Prostate gland (tissue), 2 donors: Measurements from ENCODE around the gene NUCKS1. TPM values are rescaled to one million over a fixed set of nuclear protein-coding genes. Genes with fewer than 3 reads are reported as not detected.

Experiments
- DNase-seq: peaks from one replicate; pipeline ENCODE4 v3.0.0-alpha.2; 2019; ENCODE audit warnings: low spot score
- H3K27ac ChIP-seq, 2 donors: fragments of 200-600 bp; sonication (generic); 2 replicates each; pipeline ENCODE4 v1.5.1; 2017 to 2019
- H3K27me3 ChIP-seq: fragments of 200-600 bp; sonication (generic); replicated peaks from 2 replicates; pipeline ENCODE4 v1.5.1; 2019; ENCODE audit not compliant: insufficient read depth
- H3K36me3 ChIP-seq, 2 donors: fragments of 200-600 bp; sonication (generic); 1 replicate in 1 of 2; 2 replicates in 1 of 2; pipeline versions ENCODE4 v1.5.1 to v1.8.1; 2017 to 2019
- H3K4me1 ChIP-seq: fragments of 200-600 bp; sonication (generic); replicated peaks from 2 replicates; pipeline ENCODE4 v1.5.1; 2019
- H3K4me3 ChIP-seq, 2 donors: fragments of 200-600 bp; sonication (generic); 2 replicates each; pipeline ENCODE4 v1.5.1; 2017 to 2019
- H3K9me3 ChIP-seq: fragments of 200-600 bp; sonication (generic); 2 replicates; pipeline ENCODE4 v1.5.1; 2017
- POLR2A ChIP-seq: fragments of 450-650 bp; IDR thresholded peaks from one replicate; pipeline ENCODE4 v1.6.1; 2016; ENCODE audit warnings: antibody characterized with exemption, mild to moderate bottlenecking
- POLR2AphosphoS5 ChIP-seq: sonication (generic); formaldehyde crosslinking; IDR thresholded peaks from one replicate; pipeline ENCODE4 v1.6.1; 2017; ENCODE audit warnings: antibody characterized with exemption
- WGBS: methylation state at CpG from one replicate; pipeline ENCODE4 v1.1.5; 2018; 5-methylcytosine and 5-hydroxymethylcytosine counted together
- intact Hi-C: fragments of 100-400 bp; cut with DNase I; formaldehyde crosslinking; loops from one replicate; pipeline ENCODE4 v1.14.2; 2022
- total RNA-seq, 2 donors: library from RNA; depleted of rRNA; stranded (reverse); fragments of >200 nt; gene quantifications; one replicate each; pipeline ENCODE4 v1.1.0, GENCODE V29; 2016
- TF ChIP-seq, protein P1 (sequence below), 4 experiments: fragments of 200-600 bp in 2 of 4; fragments of 450-650 bp in 2 of 4; sonication (generic) in 2 of 4; IDR thresholded peaks; 1 replicate in 3 of 4; 2 replicates in 1 of 4; pipeline ENCODE4 v1.5.1; 2016 to 2019; ENCODE audit warnings: antibody characterized with exemption in 4 of 4, mild to moderate bottlenecking in 2 of 4, moderate library complexity in 2 of 4

The NUCKS1 gene
- total RNA-seq, 2 donors from 2014 or later: 102 to 111 TPM

GRCh38 chr1:205780335-205780734 is 30.4 kb upstream of the NUCKS1 start:
- Histone ChIP-seq H3K4me3 (no peak overlapping the region), H3K27ac (no peak overlapping the region), H3K9me3 (no peaks in the 10 kb centered on the region), H3K4me1 (no peaks in the 10 kb centered on the region), H3K36me3 (no peaks in the 10 kb centered on the region), H3K27me3 (no peaks in the 10 kb centered on the region)
- intact Hi-C loops: no loop called here
- no peak for DNase-seq
- TF ChIP-seq POLR2AphosphoS5 (no peak), POLR2A (no peak)
- TF ChIP-seq, protein P1, sequence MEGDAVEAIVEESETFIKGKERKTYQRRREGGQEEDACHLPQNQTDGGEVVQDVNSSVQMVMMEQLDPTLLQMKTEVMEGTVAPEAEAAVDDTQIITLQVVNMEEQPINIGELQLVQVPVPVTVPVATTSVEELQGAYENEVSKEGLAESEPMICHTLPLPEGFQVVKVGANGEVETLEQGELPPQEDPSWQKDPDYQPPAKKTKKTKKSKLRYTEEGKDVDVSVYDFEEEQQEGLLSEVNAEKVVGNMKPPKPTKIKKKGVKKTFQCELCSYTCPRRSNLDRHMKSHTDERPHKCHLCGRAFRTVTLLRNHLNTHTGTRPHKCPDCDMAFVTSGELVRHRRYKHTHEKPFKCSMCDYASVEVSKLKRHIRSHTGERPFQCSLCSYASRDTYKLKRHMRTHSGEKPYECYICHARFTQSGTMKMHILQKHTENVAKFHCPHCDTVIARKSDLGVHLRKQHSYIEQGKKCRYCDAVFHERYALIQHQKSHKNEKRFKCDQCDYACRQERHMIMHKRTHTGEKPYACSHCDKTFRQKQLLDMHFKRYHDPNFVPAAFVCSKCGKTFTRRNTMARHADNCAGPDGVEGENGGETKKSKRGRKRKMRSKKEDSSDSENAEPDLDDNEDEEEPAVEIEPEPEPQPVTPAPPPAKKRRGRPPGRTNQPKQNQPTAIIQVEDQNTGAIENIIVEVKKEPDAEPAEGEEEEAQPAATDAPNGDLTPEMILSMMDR (IDR thresholded peaks at IDR 0.05): no peak
- WGBS: 86% methylated on average over 5 of the region's 5 CpGs

GRCh38 chr1:205777994-205778393 is 28.0 kb upstream of the NUCKS1 start:
- TF ChIP-seq POLR2AphosphoS5: no peak
- TF ChIP-seq, protein P1 (IDR thresholded peaks at IDR 0.05): no peak
- no peak for TF ChIP-seq POLR2A
- no peak for DNase-seq
- Histone ChIP-seq H3K36me3 (no peaks in the 10 kb centered on the region), H3K4me3 (no peak overlapping the region), H3K4me1 (no peaks in the 10 kb centered on the region), H3K9me3 (no peaks in the 10 kb centered on the region), H3K27me3 (no peaks in the 10 kb centered on the region), H3K27ac (no peak overlapping the region)
- intact Hi-C loops: no loop called here
- WGBS: 86% methylated on average over 2 of the region's 2 CpGs

DNA sequence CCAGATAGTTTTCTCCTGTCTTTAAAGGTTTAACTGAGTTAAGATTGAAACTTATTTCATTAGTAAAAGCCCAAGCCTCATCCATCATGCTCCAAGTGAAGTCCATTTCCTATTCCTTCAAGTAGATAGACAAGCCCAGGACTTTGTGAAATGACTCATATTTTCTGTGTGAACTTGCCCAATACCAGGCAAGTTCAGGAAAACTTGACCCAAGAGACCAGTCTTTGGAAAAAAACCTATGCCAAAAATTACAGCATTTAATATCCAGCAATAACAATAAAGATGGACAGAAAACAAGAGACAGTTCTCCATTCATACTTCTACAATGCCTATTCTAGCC is 25.7 kb upstream of the NUCKS1 start:
- TF ChIP-seq POLR2A (no peak), POLR2AphosphoS5 (no peak)
- TF ChIP-seq, protein P1 (IDR thresholded peaks at IDR 0.05): no peak
- Histone ChIP-seq H3K9me3 (no peaks in the 10 kb centered on the region), H3K4me3 (peak overlapping the region; percentile 67 to 80), H3K27ac (peak overlapping the region in 1 of 2 donors; percentile 58), H3K4me1 (no peaks in the 10 kb centered on the region), H3K27me3 (no peaks in the 10 kb centered on the region), H3K36me3 (no peaks in the 10 kb centered on the region)
- intact Hi-C loops: no loop called here
- DNase-seq: no peak

DNA sequence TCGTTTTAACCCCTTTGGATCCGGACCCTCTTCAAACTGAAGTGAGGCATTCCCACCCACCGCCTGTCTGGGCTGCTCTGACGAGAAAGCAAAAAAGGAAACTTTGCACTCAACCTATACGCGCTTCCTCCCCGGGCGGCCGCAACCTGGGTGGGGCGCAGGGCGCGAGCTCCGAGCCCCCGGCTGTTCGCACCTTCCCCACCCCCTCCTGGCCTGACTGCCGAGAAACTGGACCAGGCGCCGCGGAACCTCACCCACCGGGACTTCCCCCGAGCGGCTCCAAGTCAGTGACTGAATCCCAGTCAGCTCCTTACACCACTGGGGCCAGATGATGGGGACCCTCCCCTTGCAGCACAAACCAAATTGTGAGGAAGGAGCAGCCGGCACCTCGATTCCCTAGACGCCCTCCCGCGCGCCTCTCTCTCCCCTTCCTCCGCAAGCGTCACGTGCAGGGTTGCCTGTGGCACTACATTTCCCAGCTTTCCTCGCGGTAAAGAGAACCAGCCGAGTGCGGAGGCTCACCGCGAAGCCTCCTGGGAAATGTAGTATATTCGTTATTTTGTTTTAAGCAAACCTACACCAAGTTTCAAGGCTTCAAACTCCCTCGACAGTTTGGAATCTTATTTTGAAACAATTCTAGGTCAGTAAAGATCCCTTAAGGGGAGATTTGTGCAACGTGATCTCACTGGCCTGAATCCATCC is 25.2 kb upstream of the NUCKS1 start, which contains the start of gene RAB29:
TSS of gene RAB29 (minus strand) at position 468 of the 702 bp plus-strand sequence. CDS start 526 bp downstream, outside the sequence.
- H3K9me3 ChIP-seq: no peaks in the 10 kb centered on the region
- under 1% methylated on average over 39 of the region's 40 CpGs for WGBS
- peak within 1 kb of the TSS; percentile 58 to 66 for H3K27ac ChIP-seq
- peak within 1 kb of the TSS; percentile 67 to 80 for H3K4me3 ChIP-seq
- TF ChIP-seq POLR2A (no peak), POLR2AphosphoS5 (peak; percentile 89)
- intact Hi-C loops: no loop called here
- no peaks in the 10 kb centered on the region for H3K4me1 ChIP-seq
- DNase-seq: peak; percentile 83
- no peaks in the 10 kb centered on the region for H3K36me3 ChIP-seq
- H3K27me3 ChIP-seq: no peaks in the 10 kb centered on the region

GRCh38 chr1:205774198-205775014 is 24.4 kb upstream of the NUCKS1 start:
- no peaks in the 10 kb centered on the region for H3K9me3 ChIP-seq
- H3K27me3 ChIP-seq: no peaks in the 10 kb centered on the region
- H3K4me1 ChIP-seq: no peaks in the 10 kb centered on the region
- WGBS: 33% methylated on average over 23 of the region's 36 CpGs
- DNase-seq: no peak
- peak overlapping the region; percentile 58 to 66 for H3K27ac ChIP-seq
- H3K36me3 ChIP-seq: no peaks in the 10 kb centered on the region
- TF ChIP-seq POLR2A (no peak), POLR2AphosphoS5 (no peak)
- TF ChIP-seq, protein P1 (IDR thresholded peaks at IDR 0.05): no peak
- H3K4me3 ChIP-seq: peak overlapping the region; percentile 67 to 80
- intact Hi-C loops: no loop called here
